Karpas-422 (cell line): ENCODE measurements around the gene CCM2L. TPM values are rescaled to one million over a fixed set of nuclear protein-coding genes. Genes with fewer than 3 reads are reported as not detected.
"Not testable (repeated sequence)": the region's sequence is repeated elsewhere in the genome, so short reads cannot be mapped to it uniquely, and the experiment has no call there.

Experiments
- DNase-seq: peaks from one replicate; pipeline ENCODE4 v3.0.0-alpha.2; 2015
- H2AFZ ChIP-seq: fragments of 200-600 bp; sonication (generic); 2 replicates; pipeline ENCODE4 v1.6.1; 2014; ENCODE audit warnings: antibody characterized with exemption, low read length, mixed read lengths
- H3K27ac ChIP-seq: fragments of 200-600 bp; sonication (generic); 2 replicates; pipeline ENCODE4 v1.5.1; 2014; ENCODE audit warnings: mild to moderate bottlenecking, low read length, moderate library complexity
- H3K27me3 ChIP-seq: fragments of 200-600 bp; sonication (generic); 2 replicates; pipeline ENCODE4 v1.6.1; 2014; ENCODE audit warnings: low read length, mixed read lengths
- H3K36me3 ChIP-seq: fragments of 200-600 bp; sonication (generic); 2 replicates; pipeline ENCODE4 v1.6.1; 2014; ENCODE audit warnings: low read length, mixed read lengths; ENCODE audit not compliant: insufficient read depth
- H3K4me1 ChIP-seq: fragments of 200-600 bp; sonication (generic); 2 replicates; pipeline ENCODE4 v1.6.1; 2014; ENCODE audit warnings: mild to moderate bottlenecking, low read length, mixed read lengths
- H3K4me2 ChIP-seq: fragments of 200-600 bp; sonication (generic); 2 replicates; pipeline ENCODE4 v1.6.1; 2014; ENCODE audit warnings: low read length, low read depth, mild to moderate bottlenecking; ENCODE audit not compliant: poor library complexity, severe bottlenecking
- H3K4me3 ChIP-seq: fragments of 200-600 bp; sonication (generic); 2 replicates; pipeline ENCODE4 v1.5.1; 2014; ENCODE audit warnings: mild to moderate bottlenecking, antibody characterized with exemption, low read length, mixed read lengths
- H3K79me2 ChIP-seq: fragments of 200-600 bp; sonication (generic); 2 replicates; pipeline ENCODE4 v1.6.1; 2014; ENCODE audit warnings: mild to moderate bottlenecking, low read length, mixed read lengths
- H3K9ac ChIP-seq: fragments of 200-600 bp; sonication (generic); 2 replicates; pipeline ENCODE4 v1.6.0; 2014; ENCODE audit warnings: low read length
- H3K9me2 ChIP-seq: fragments of 200-600 bp; sonication (generic), shearing (Covaris generic); replicated peaks from 2 replicates; pipeline ENCODE4 v1.6.0; 2014; ENCODE audit warnings: mild to moderate bottlenecking, low read length, moderate library complexity; ENCODE audit not compliant: insufficient read depth
- H3K9me3 ChIP-seq: fragments of 300-700, 200-600 bp; sonication (generic); 2 replicates; pipeline ENCODE4 v1.6.1; 2014; ENCODE audit warnings: low read length, mixed read lengths
- H4K20me1 ChIP-seq: fragments of 200-600 bp; sonication (generic); 2 replicates; pipeline ENCODE4 v1.6.1; 2014; ENCODE audit warnings: mild to moderate bottlenecking, antibody characterized with exemption, low read length, low read depth; ENCODE audit not compliant: insufficient read depth
- total RNA-seq: library from RNA; depleted of rRNA; stranded (reverse); fragments of >200 nt; shearing (Covaris generic); gene quantifications from 2 replicates; pipeline ENCODE4 v1.2.3, GENCODE V29; 2014; ENCODE audit warnings: low replicate concordance

The CCM2L gene
- total RNA-seq, 1 experiment from 2014 or later: 0.78 TPM

DNA sequence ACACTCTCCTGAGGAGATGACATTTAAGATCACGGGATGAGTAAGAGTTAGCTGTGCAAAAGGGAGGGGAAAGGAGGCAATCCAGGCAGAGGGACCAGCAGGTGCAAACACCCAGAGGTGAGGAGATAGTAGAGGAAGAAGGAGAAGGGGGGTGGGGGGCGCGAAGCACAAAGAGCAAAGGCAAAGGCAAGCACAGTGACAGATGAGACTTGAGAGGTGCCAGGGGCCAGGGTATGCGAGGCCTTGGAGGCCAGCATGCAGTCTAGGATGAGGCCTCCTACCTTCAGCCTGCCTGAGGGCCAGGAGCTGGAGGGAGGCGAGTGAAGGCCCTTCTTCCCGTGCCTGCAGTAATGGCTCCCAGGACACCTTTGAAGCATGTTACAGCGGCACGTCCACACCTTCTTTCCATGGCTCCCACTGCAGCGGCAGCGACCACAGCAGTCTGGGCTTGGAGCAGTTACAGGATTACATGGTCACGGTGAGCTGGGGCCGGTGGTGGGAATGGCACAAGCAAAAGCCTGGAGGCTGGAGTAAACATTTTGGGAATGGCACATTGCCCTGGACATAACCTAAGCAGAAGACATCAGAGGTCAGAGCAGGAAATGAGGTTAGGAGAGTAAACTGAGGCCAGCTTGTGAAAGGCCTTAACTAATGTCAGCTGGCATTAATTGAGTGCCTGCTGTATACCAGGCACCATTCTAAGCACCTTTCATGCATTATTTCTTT is 18.6 kb downstream of the CCM2L start:
- H3K36me3 ChIP-seq: no peaks in the 10 kb centered on the region
- H3K4me2 ChIP-seq: no peak overlapping the region
- H2AFZ ChIP-seq: no peak overlapping the region
- H3K27ac ChIP-seq: no peak overlapping the region
- H3K27me3 ChIP-seq: no peaks in the 10 kb centered on the region
- H4K20me1 ChIP-seq: no peaks in the 10 kb centered on the region
- no peak overlapping the region for H3K4me3 ChIP-seq
- H3K9ac ChIP-seq: no peak overlapping the region
- no peaks in the 10 kb centered on the region for H3K9me3 ChIP-seq
- peaks cover 27% of the 10 kb centered on the region for H3K4me1 ChIP-seq
- H3K79me2 ChIP-seq: no peaks in the 10 kb centered on the region
- H3K9me2 ChIP-seq: no peaks in the 10 kb centered on the region
- DNase-seq: no peak

GRCh38 chr20:32029561-32029960 is 19.3 kb downstream of the CCM2L start:
- Histone ChIP-seq H3K27me3 (no peaks in the 10 kb centered on the region), H4K20me1 (no peaks in the 10 kb centered on the region), H3K9me2 (no peaks in the 10 kb centered on the region), H3K9me3 (no peaks in the 10 kb centered on the region), H3K9ac (no peak overlapping the region), H3K4me1 (peaks cover 35% of the 10 kb centered on the region), H3K4me2 (no peak overlapping the region), H2AFZ (no peak overlapping the region), H3K36me3 (no peaks in the 10 kb centered on the region), H3K4me3 (no peak overlapping the region), H3K79me2 (no peaks in the 10 kb centered on the region), H3K27ac (no peak overlapping the region)
- DNase-seq: no peak

DNA sequence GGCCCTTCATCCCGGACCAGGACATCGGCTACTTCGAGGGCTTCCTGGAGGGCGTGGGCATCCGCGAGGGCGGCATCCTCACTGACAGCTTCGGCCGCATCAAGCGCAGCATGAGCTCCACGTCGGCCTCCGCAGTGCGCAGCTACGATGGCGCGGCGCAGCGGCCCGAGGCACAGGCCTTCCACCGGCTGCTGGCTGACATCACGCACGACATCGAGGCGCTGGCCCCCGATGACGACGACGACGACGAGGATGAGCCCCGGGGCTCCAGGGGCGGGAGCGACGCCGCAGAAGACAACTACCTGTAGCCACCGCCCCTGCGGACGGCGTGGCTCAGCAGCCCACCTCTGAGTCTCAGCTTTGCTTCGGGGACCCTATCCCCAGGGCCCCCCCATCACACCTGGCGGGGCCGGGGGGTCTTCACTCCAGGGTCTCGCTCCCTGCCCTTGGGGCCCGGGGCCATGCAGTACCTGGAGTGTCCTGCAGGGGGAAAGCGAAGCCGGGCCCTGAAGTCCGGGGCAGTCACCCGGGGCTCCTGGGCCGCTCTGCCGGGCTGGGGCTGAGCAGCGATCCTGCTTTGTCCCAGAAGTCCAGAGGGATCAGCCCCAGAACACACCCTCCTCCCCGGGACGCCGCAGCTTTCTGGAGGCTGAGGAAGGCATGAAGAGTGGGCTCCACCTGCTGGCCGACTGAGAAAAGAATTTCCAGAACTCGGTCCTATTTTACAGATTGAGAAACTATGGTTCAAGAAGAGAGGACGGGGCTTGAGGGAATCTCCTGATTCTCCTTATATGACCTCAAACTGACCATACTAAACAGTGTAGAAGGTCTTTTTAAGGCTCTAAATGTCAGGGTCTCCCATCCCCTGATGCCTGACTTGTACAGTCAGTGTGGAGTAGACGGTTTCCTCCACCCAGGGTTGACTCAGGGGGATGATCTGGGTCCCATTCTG is 21.0 kb downstream of the CCM2L start:
- Histone ChIP-seq H3K36me3 (no peaks in the 10 kb centered on the region), H2AFZ (peak overlapping the region; percentile 51), H3K9me2 (no peaks in the 10 kb centered on the region), H3K9ac (peak overlapping the region; percentile 66), H3K27me3 (no peaks in the 10 kb centered on the region), H3K9me3 (no peaks in the 10 kb centered on the region), H3K79me2 (no peaks in the 10 kb centered on the region), H3K4me2 (peak overlapping the region; percentile 91), H3K4me3 (peak overlapping the region; percentile 48; the same call in 1 of the 2 replicates), H3K4me1 (peaks cover 52% of the 10 kb centered on the region), H4K20me1 (no peaks in the 10 kb centered on the region), H3K27ac (peak overlapping the region; percentile 94)
- peak; percentile 86 for DNase-seq

- H3K4me2 ChIP-seq: peak overlapping the region; percentile 91
- peak overlapping the region; percentile 94 for H3K27ac ChIP-seq
- DNase-seq: peak; percentile 68
- H4K20me1 ChIP-seq: no peaks in the 10 kb centered on the region
- H3K9me3 ChIP-seq: no peaks in the 10 kb centered on the region
- peak overlapping the region; percentile 49 for H3K4me3 ChIP-seq
- no peaks in the 10 kb centered on the region for H3K9me2 ChIP-seq
- peaks cover 72% of the 10 kb centered on the region for H3K4me1 ChIP-seq
- H3K36me3 ChIP-seq: no peaks in the 10 kb centered on the region
- H3K79me2 ChIP-seq: no peaks in the 10 kb centered on the region
- H2AFZ ChIP-seq: peak overlapping the region; percentile 22; the same call in 1 of the 2 replicates
- no peaks in the 10 kb centered on the region for H3K27me3 ChIP-seq
- H3K9ac ChIP-seq: peak overlapping the region; percentile 66
These were observed 23.1 kb downstream of the CCM2L start for GRCh38 chr20:32033316-32033715.

GRCh38 chr20:32033721-32034120 is 23.5 kb downstream of the CCM2L start:
- peak overlapping the region; percentile 22; the same call in 1 of the 2 replicates for H2AFZ ChIP-seq
- DNase-seq: peak; percentile 76
- not testable (repeated sequence) for H4K20me1 ChIP-seq, H3K27me3 ChIP-seq, H3K79me2 ChIP-seq, H3K36me3 ChIP-seq, H3K9me3 ChIP-seq, H3K9me2 ChIP-seq
- peaks cover 76% of the 10 kb centered on the region for H3K4me1 ChIP-seq
- H3K9ac ChIP-seq: peak overlapping the region; percentile 66
- H3K4me3 ChIP-seq: peak overlapping the region; percentile 49
- H3K4me2 ChIP-seq: peak overlapping the region; percentile 91
- peak overlapping the region; percentile 94 for H3K27ac ChIP-seq

DNA sequence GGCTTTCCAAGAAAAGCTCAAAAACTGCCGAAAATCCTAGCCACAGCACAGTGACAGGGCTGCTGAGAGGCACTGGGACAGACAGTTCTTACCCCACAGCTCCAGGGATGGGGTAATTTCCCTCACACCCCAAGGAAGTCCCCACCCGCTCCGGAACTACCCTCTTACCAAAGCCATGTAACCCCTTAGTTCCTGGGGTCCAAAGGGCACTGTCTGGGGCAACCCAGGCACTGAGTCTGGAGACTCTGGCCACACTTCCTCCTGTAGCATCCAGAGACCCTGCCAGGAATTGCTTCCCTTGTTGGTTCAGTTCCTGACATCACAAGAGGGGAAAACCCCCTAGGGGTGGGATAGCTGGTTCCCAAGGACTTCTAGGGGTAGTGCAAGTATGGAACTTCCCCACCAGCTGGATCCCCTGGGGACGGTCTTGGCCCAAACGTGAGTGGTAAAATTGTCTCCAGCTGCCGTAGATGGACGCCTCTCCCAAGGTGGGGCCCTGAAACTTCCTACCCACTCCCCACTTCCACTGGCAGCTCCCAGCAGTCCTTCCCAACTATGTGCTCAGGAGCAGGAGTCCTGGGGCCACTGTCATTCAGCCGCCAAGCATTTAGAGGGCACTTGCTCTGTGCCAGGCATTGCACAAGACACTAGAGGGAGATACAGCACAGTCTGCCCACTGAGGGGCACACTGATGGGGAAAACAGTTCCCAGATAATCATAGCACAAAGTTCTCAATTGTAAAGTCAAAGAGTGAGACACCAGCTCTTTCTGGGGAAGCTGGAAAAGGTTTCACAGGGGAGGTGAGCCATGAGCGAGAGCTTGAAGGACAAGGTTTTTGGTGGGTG is 24.6 kb downstream of the CCM2L start:
- Histone ChIP-seq H3K36me3 (no peaks in the 10 kb centered on the region), H3K4me2 (peak overlapping the region; percentile 91), H3K4me3 (peak overlapping the region; percentile 49; the same call in 1 of the 2 replicates), H3K79me2 (no peaks in the 10 kb centered on the region), H3K27ac (peak overlapping the region; percentile 94), H3K9ac (peak overlapping the region; percentile 66), H3K4me1 (peaks cover 87% of the 10 kb centered on the region), H4K20me1 (no peaks in the 10 kb centered on the region), H2AFZ (peak overlapping the region; percentile 71), H3K9me2 (no peaks in the 10 kb centered on the region), H3K27me3 (no peaks in the 10 kb centered on the region), H3K9me3 (no peaks in the 10 kb centered on the region)
- DNase-seq: peak; percentile 76

DNA sequence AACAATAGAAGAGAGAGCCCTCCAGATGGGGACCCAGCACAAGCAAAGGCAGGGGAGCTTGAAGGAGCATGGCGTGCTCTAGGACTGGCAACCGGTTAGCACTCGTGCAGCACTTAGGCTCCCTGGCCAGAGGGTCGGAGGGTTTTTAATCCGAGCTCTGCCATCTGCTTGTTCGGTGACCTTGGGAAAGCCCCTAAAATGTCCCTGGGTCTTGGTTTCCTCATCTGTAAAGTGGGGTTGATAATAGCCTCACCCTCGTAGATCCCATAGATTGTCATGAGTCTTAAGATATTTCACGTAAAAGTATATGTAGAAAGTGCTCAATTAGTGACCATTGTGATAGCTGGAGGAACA is 25.2 kb downstream of the CCM2L start:
- H3K4me2 ChIP-seq: peak overlapping the region; percentile 91
- H3K27me3 ChIP-seq: no peaks in the 10 kb centered on the region
- DNase-seq: no peak

More for the DNA sequence above, 25.2 kb downstream of the CCM2L start:
- H2AFZ ChIP-seq: peak overlapping the region; percentile 71
- no peaks in the 10 kb centered on the region for H4K20me1 ChIP-seq
- peak overlapping the region; percentile 94 for H3K27ac ChIP-seq
- H3K4me1 ChIP-seq: peaks cover 93% of the 10 kb centered on the region
- H3K9me3 ChIP-seq: no peaks in the 10 kb centered on the region
- H3K4me3 ChIP-seq: peak overlapping the region; percentile 2; the same call in 1 of the 2 replicates
- H3K36me3 ChIP-seq: no peaks in the 10 kb centered on the region
- peak overlapping the region; percentile 66 for H3K9ac ChIP-seq
- no peaks in the 10 kb centered on the region for H3K79me2 ChIP-seq
- no peaks in the 10 kb centered on the region for H3K9me2 ChIP-seq
